ENCODE results near the gene ZHX3. TPM values are rescaled to one million over a fixed set of nuclear protein-coding genes. Genes with fewer than 3 reads are reported as not detected.
A peak's percentile ranks its signal among the peaks of the same experiment; 100 is the strongest.

Gene ZHX3
- total RNA-seq, 1 donor from 2014 or later = 11.6 TPM

- DNase-seq (ENCODE audit: low spot score) = peak; percentile 74
Measured at GRCh38 chr20:41154436-41155176, 162.9 kb downstream of the ZHX3 start.

- DNase-seq (ENCODE audit: low spot score) = no peak
Measured at GRCh38 chr20:41152108-41152757, 165.3 kb downstream of the ZHX3 start.

- no peak for DNase-seq (ENCODE audit: low spot score)
Measured at GRCh38 chr20:41151134-41151869, 166.2 kb downstream of the ZHX3 start.

- DNase-seq (ENCODE audit: low spot score) = no peak
Measured at GRCh38 chr20:41150664-41151063, 166.9 kb downstream of the ZHX3 start.

- no peak for DNase-seq (ENCODE audit: low spot score)
Measured at GRCh38 chr20:41148942-41149341, 168.6 kb downstream of the ZHX3 start.

GRCh38 chr20:41147767-41148191, 169.8 kb downstream of the ZHX3 start:
- no peak for DNase-seq (ENCODE audit: low spot score)

- no peak for DNase-seq (ENCODE audit: low spot score)
Measured at GRCh38 chr20:41145821-41146620, 171.5 kb downstream of the ZHX3 start.

- no peak for DNase-seq (ENCODE audit: low spot score)
Measured at GRCh38 chr20:41145317-41145716, 172.2 kb downstream of the ZHX3 start.

- DNase-seq (ENCODE audit: low spot score) = no peak
Measured at GRCh38 chr20:41143354-41143753, 174.2 kb downstream of the ZHX3 start.

GRCh38 chr20:41142919-41143318, 174.6 kb downstream of the ZHX3 start:
- no peak for DNase-seq (ENCODE audit: low spot score)

- DNase-seq (ENCODE audit: low spot score) = no peak
Measured at GRCh38 chr20:41142245-41142644, 175.3 kb downstream of the ZHX3 start.

- no peak for DNase-seq (ENCODE audit: low spot score)
Measured at GRCh38 chr20:41141153-41141815, 176.2 kb downstream of the ZHX3 start.

- no peak for DNase-seq (ENCODE audit: low spot score)
Measured at GRCh38 chr20:41140226-41141133, 177.1 kb downstream of the ZHX3 start.

- no peak for DNase-seq (ENCODE audit: low spot score)
Measured at GRCh38 chr20:41139227-41140093, 178.1 kb downstream of the ZHX3 start.

- DNase-seq (ENCODE audit: low spot score) = no peak
Measured at GRCh38 chr20:41138475-41139226, 178.9 kb downstream of the ZHX3 start.

GRCh38 chr20:41137614-41138474, 179.7 kb downstream of the ZHX3 start:
- DNase-seq (ENCODE audit: low spot score) = peak; percentile 81
